A375 (cell line): ENCODE results near the gene CASP2. TPM values are rescaled to one million over a fixed set of nuclear protein-coding genes. Genes with fewer than 3 reads are reported as not detected.

Experiments
- small RNA-seq: library from RNA; depleted of rRNA; stranded (forward); fragments of <200 nt; gene quantifications from one replicate; pipeline ENCODE3, GENCODE V24; 2014
- total RNA-seq: library from RNA; depleted of rRNA; stranded (reverse); fragments of >200 nt; shearing (Covaris generic); gene quantifications from 2 replicates; pipeline ENCODE4 v1.2.3, GENCODE V29; 2014; rRNA removed

CASP2 gene
- 19.1 and 25.5 TPM in 2 replicates for total RNA-seq

DNA sequence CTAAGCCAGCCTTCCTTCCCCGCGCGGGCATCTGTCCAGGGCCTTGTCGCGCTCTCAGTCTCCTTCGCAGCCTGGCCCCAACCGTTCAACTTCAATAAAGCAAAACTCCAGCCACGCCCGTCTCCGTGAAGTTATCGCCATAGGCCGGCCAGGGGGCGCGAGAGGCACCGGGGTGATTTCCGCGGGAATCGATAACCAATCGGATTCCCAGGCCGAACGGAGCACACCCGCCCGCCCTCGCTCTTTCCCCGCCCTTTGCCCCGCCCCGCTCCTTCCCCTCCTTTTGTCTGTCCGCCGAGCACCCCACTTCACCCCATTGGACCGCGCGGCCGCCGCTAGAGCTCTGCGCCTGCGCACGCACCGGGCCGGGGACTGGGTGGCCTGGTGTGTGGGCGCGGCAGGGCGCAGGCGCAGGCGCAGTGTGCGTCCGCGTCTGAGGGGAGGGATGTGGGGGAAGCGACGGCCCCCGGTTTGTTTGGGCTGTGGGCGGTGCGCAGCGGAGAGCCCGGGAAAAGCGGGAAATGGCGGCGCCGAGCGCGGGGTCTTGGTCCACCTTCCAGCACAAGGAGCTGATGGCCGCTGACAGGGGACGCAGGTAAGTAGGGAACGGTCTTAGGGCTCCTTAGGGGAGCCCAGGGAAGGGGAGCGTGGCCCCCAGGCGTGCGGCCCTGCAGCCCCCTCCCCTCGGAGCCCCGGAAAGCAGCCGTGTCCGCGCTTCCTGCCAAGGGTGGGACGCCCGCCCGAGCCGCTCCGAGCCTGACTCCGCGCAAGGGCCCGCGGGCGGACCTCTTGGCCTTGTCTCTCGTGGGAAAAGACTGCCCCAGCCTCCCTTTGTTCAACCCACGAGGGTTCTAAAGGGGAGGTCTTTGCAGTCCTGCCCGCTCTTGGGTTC is at the start of gene CASP2:
CASP2 (plus strand) TSS at position 417 of the 892 bp plus-strand sequence; CDS start at position 522, 105 bp downstream.

DNA sequence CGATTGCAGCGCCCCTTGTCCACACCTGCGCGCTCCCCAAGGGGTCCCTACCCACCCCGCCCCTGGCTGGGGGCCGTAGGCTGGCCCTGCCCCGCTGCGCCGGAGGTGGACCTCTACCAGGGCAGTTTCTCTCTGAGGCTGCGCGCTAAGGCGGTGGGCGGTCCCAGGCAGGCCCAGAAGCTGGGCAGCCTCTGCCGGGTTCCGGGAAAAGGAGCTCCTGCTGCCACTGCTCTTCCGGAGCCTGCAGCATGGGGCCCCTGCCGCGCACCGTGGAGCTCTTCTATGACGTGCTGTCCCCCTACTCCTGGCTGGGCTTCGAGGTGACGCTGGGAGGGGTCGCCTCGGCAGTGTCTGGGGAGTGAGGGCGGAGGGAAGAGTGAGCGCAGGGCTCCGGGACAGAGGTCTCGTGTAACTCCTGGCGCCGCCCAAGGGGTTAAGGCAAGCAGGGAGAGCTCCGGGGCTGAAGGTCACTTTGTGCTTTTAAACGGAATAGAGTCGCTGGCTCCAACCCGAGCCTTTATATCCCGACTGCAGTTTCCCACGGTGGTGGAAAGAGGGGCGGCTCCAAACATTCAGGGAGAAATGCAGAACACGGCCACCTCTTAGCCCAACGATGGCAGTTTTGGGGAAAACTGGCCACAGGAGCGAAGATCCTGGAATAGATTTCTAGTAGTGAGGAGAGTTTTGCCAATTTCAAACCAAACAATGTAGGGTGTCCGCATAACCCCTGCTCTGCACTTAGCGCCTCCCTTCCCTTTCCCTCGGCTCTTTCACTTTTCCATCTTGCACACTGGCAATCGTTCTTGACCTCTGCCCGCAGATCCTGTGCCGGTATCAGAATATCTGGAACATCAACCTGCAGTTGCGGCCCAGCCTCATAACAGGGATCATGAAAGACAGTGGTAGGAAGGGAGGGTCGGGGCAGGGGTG is 24.6 kb upstream of the CASP2 start, which contains the start of gene GSTK1:
GSTK1 (plus strand) TSS at position 176 of the 930 bp plus-strand sequence; CDS start at position 249, 73 bp downstream.

GRCh38 chr7:143284591-143285469 is 3.3 kb upstream of the CASP2 start, which contains the start of gene TMEM139:
TSS of gene TMEM139 (plus strand) at chr7:143284958. CDS start at chr7:143285958, 1,000 bp downstream.

GRCh38 chr7:143315776-143316175 is 27.6 kb downstream of the CASP2 start, which contains the start of gene CLCN1:
TSS of gene CLCN1 (plus strand) at chr7:143316111. CDS start at chr7:143316213, 102 bp downstream.

Small RNAs within 50 kb of the gene (small RNA-seq; reads per million reads assigned to genes)
- gene RN7SL481P = not detected
- gene RN7SL535P = not detected

Other genes starting within 250 kb of the CASP2 start
- not detected in 2 replicates for gene OR6V1, start 236.0 kb upstream of the CASP2 start, total RNA-seq
- not detected in 2 replicates for gene PIP, start 156.3 kb upstream of the CASP2 start, total RNA-seq
- gene TAS2R39, start 104.9 kb upstream of the CASP2 start, total RNA-seq = not detected in 2 replicates
- not detected in 2 replicates for gene TAS2R40, start 66.3 kb upstream of the CASP2 start, total RNA-seq
- 126 and 140 TPM in 2 replicates for gene GSTK1, start 24.9 kb upstream of the CASP2 start, total RNA-seq
- gene TMEM139, start 3.4 kb upstream of the CASP2 start, total RNA-seq = 1.2 and 3.2 TPM in 2 replicates
- gene CLCN1, start 27.8 kb downstream of the CASP2 start, total RNA-seq = not detected in 2 replicates
- 1.4 and 2.4 TPM in 2 replicates for gene FAM131B, start 74.4 kb downstream of the CASP2 start, total RNA-seq
- gene ZYX, start 93.0 kb downstream of the CASP2 start, total RNA-seq = 54.7 and 69.1 TPM in 2 replicates
- 0.04 and 0.24 TPM in 2 replicates for gene EPHA1, start 120.5 kb downstream of the CASP2 start, total RNA-seq
- not detected in 2 replicates for gene TAS2R60, start 155.1 kb downstream of the CASP2 start, total RNA-seq
- not detected in 2 replicates for gene TAS2R41, start 189.5 kb downstream of the CASP2 start, total RNA-seq